MM.1S (cell line): ENCODE data around the gene PPP1R9A.

ENCODE experiments used
- DNase-seq: peaks from one replicate; pipeline ENCODE4 v3.0.0-alpha.2; 2015
- H2AFZ ChIP-seq: fragments of 300-600 bp; sonication (generic); 2 replicates; pipeline ENCODE4 v1.6.0; 2016; ENCODE audit warnings: antibody characterized with exemption, low read length
- H3F3A ChIP-seq: fragments of 300-600 bp; sonication (generic); 2 replicates; pipeline ENCODE4 v1.6.1; 2016; ENCODE audit warnings: mild to moderate bottlenecking, antibody characterized with exemption, low read length, moderate library complexity, mixed read lengths; ENCODE audit not compliant: insufficient read depth
- H3K27ac ChIP-seq: fragments of 300-600 bp; sonication (generic); 2 replicates; pipeline ENCODE4 v1.5.1; 2016; ENCODE audit warnings: mild to moderate bottlenecking, low read length
- H3K27me3 ChIP-seq: fragments of 300-600 bp; sonication (generic); replicated peaks from 2 replicates; pipeline ENCODE4 v1.6.0; 2016; ENCODE audit warnings: low read length; ENCODE audit not compliant: insufficient read depth
- H3K36me3 ChIP-seq: fragments of 300-600 bp; sonication (generic); replicated peaks from 2 replicates; pipeline ENCODE4 v1.6.1; 2016; ENCODE audit warnings: mild to moderate bottlenecking, low read length, mixed read lengths; ENCODE audit not compliant: insufficient read depth
- H3K4me1 ChIP-seq: fragments of 300-600 bp; sonication (generic); 2 replicates; pipeline ENCODE4 v1.6.1; 2016; ENCODE audit warnings: low read length, mixed read lengths
- H3K4me2 ChIP-seq: fragments of 300-600 bp; sonication (generic); 2 replicates; pipeline ENCODE4 v1.6.0; 2016; ENCODE audit warnings: low read depth, low read length
- H3K4me3 ChIP-seq: fragments of 300-600 bp; sonication (generic); 2 replicates; pipeline ENCODE4 v1.5.1; 2016; ENCODE audit warnings: low read length, mixed read lengths
- H3K79me2 ChIP-seq: fragments of 300-600 bp; sonication (generic); 2 replicates; pipeline ENCODE4 v1.6.1; 2016; ENCODE audit warnings: mixed run types, low read length, mixed read lengths
- H3K9ac ChIP-seq: fragments of 300-600 bp; sonication (generic); 2 replicates; pipeline ENCODE4 v1.6.1; 2016; ENCODE audit warnings: low read length, mixed read lengths
- H3K9me2 ChIP-seq: fragments of 300-600 bp; sonication (generic); replicated peaks from 2 replicates; pipeline ENCODE4 v1.6.1; 2016; ENCODE audit warnings: mild to moderate bottlenecking, low read length, mixed read lengths; ENCODE audit not compliant: insufficient read depth
- H3K9me3 ChIP-seq: fragments of 300-600 bp; sonication (generic); replicated peaks from 2 replicates; pipeline ENCODE4 v1.6.1; 2016; ENCODE audit warnings: mild to moderate bottlenecking, low read length, mixed read lengths; ENCODE audit not compliant: insufficient read depth
- H4K20me1 ChIP-seq: fragments of 300-600 bp; sonication (generic); 2 replicates; pipeline ENCODE4 v1.6.1; 2016; ENCODE audit warnings: mild to moderate bottlenecking, low read length, moderate library complexity, mixed read lengths; ENCODE audit not compliant: insufficient read depth
- EZH2 ChIP-seq: fragments of 300-600 bp; sonication (generic); optimal IDR thresholded peaks from 2 replicates; pipeline ENCODE3; 2017; ENCODE audit warnings: low read depth, mild to moderate bottlenecking, antibody characterized with exemption, low read length, mixed read lengths
- EZH2phosphoT487 ChIP-seq: fragments of 300-600 bp; sonication (generic); IDR thresholded peaks from 2 replicates; pipeline ENCODE4 v1.6.1; 2018; ENCODE audit warnings: antibody characterized with exemption, low read length
- TF ChIP-seq, protein P1 (sequence below): fragments of 300-600 bp; sonication (generic); IDR thresholded peaks from 2 replicates; pipeline ENCODE4 v1.5.1; 2016; ENCODE audit warnings: antibody characterized with exemption, low read length, mixed read lengths

Gene PPP1R9A

DNA sequence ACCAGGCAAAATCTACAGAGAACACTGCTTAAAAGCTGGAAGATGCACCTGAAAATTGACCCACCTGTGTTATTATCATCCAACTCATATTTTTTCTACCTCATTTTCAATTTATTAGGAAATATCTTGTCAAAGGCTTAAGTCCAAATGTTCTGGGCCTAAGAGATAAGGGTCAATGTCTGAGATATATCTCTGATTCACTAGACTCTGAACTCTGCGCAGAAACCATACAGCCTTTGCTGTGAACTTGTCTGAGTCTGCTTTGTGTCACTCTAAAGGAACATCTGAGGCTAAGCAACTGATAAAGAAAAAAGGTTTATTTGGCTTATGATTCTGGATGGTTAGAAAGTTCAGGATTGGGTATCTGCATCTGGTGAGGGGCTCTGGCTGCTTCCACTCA lies 413.3 kb downstream of the PPP1R9A start:
- no peak overlapping the region for H3K4me2 ChIP-seq
- DNase-seq = no peak

DNA sequence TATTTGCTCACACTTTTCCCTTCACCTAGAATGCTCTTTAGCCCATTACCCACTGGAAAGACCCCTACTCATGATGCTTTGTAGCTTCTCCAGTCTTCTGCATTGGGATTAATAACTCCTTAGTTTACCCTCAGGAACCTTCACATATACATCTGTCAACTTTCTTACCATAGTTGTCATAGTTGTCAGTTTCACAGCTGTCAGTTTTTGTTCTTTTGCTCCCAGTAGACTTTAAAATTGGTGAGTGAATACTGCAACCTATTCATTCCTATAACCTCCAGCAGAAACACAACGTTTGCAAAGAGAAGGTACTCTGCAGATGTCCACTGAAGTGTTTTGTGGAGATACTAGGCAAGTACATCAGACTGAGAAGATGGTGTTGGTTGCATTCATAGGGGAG lies 414.3 kb downstream of the PPP1R9A start:
- Histone ChIP-seq H3K4me2 (no peak overlapping the region), H4K20me1 (no peaks in the 10 kb centered on the region), H3K27me3 (0 out of 2 replicates have a peak, but pooled peaks cover 8% of the 10 kb centered on the region), H3K9ac (no peak overlapping the region), H3K4me3 (no peak overlapping the region), H3K4me1 (peaks cover 13% of the 10 kb centered on the region), H3K27ac (no peak overlapping the region), H3F3A (peaks cover 2% of the 10 kb centered on the region; the same call in 1 of the 2 replicates), H3K9me2 (no peaks in the 10 kb centered on the region), H3K36me3 (no peaks in the 10 kb centered on the region), H3K9me3 (no peaks in the 10 kb centered on the region), H2AFZ (no peak overlapping the region), H3K79me2 (no peaks in the 10 kb centered on the region)
- no peak for DNase-seq
- TF ChIP-seq EZH2 (no peak), EZH2phosphoT487 (no peak)
- TF ChIP-seq, protein P1, sequence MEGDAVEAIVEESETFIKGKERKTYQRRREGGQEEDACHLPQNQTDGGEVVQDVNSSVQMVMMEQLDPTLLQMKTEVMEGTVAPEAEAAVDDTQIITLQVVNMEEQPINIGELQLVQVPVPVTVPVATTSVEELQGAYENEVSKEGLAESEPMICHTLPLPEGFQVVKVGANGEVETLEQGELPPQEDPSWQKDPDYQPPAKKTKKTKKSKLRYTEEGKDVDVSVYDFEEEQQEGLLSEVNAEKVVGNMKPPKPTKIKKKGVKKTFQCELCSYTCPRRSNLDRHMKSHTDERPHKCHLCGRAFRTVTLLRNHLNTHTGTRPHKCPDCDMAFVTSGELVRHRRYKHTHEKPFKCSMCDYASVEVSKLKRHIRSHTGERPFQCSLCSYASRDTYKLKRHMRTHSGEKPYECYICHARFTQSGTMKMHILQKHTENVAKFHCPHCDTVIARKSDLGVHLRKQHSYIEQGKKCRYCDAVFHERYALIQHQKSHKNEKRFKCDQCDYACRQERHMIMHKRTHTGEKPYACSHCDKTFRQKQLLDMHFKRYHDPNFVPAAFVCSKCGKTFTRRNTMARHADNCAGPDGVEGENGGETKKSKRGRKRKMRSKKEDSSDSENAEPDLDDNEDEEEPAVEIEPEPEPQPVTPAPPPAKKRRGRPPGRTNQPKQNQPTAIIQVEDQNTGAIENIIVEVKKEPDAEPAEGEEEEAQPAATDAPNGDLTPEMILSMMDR = no peak

More for the DNA sequence above, 413.3 kb downstream of the PPP1R9A start:
- H3K4me1 ChIP-seq = peaks cover 13% of the 10 kb centered on the region
- TF ChIP-seq EZH2 (no peak), EZH2phosphoT487 (no peak)
- TF ChIP-seq, protein P1 = no peak
- no peaks in the 10 kb centered on the region for H4K20me1 ChIP-seq
- no peaks in the 10 kb centered on the region for H3K9me3 ChIP-seq
- no peak overlapping the region for H3K4me3 ChIP-seq
- no peaks in the 10 kb centered on the region for H3K9me2 ChIP-seq
- H3K27me3 ChIP-seq = 0 out of 2 replicates have a peak, but pooled peaks cover 5% of the 10 kb centered on the region
- no peak overlapping the region for H3K9ac ChIP-seq
- H2AFZ ChIP-seq = no peak overlapping the region
- no peaks in the 10 kb centered on the region for H3K36me3 ChIP-seq
- no peak overlapping the region for H3K27ac ChIP-seq
- no peaks in the 10 kb centered on the region for H3K79me2 ChIP-seq
- peaks cover 5% of the 10 kb centered on the region; the same call in 1 of the 2 replicates for H3F3A ChIP-seq

DNA sequence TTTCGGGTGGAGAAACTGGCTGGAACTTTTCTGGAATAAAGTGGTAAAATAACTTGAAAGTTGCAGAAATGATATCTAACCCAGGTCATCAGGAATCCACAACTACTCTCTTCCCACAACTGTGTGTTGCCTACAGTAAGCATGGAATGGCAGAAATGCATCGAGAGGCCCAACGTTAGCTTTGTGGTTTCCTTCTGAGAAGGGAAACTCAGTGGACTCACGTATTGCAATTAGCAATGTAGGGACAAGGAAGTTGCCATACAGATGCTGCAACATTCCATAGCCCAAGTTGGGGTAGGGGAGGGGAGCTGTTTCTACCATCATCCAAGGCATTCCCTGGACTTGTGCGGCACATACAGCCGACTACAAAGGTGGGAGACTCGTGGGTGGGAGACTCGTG lies 415.0 kb downstream of the PPP1R9A start:
- Histone ChIP-seq H3K9me3 (no peaks in the 10 kb centered on the region), H3K79me2 (no peaks in the 10 kb centered on the region), H3F3A (no peaks in the 10 kb centered on the region), H3K27ac (no peak overlapping the region), H4K20me1 (no peaks in the 10 kb centered on the region), H2AFZ (no peak overlapping the region), H3K36me3 (no peaks in the 10 kb centered on the region), H3K4me2 (no peak overlapping the region), H3K9ac (no peak overlapping the region), H3K27me3 (peaks cover 8% of the 10 kb centered on the region; the same call in 1 of the 2 replicates), H3K4me3 (no peak overlapping the region), H3K4me1 (peaks cover 13% of the 10 kb centered on the region), H3K9me2 (no peaks in the 10 kb centered on the region)
- TF ChIP-seq EZH2 (no peak), EZH2phosphoT487 (no peak)
- TF ChIP-seq, protein P1 = no peak
- DNase-seq = no peak
